ENCODE results near the gene RSPRY1.

DNA sequence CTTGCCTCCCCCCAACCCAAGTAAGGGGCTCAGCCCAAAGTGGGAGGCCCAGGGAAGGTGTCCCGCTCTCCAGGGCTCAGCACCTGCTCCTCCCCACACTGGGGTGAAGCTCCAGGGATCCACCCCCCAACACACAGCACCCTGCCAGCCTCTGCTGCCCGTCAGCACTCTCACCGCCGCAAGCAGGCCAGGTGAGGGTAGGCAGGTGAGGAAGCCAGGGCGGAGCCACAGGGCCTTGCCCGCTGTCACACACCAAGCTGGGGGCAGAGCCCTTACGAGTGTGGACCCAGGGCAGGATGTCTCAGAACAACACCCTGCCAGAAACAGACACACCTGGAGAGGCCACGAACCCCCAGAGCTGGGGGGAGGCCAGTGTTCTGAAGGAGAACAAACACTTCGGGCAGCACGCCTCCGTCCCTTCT, 78.8 kb downstream of the RSPRY1 start:
- no peak for TF ChIP-seq POLR2A (IDR thresholded peaks at IDR 0.05)
- TF ChIP-seq, protein P1, sequence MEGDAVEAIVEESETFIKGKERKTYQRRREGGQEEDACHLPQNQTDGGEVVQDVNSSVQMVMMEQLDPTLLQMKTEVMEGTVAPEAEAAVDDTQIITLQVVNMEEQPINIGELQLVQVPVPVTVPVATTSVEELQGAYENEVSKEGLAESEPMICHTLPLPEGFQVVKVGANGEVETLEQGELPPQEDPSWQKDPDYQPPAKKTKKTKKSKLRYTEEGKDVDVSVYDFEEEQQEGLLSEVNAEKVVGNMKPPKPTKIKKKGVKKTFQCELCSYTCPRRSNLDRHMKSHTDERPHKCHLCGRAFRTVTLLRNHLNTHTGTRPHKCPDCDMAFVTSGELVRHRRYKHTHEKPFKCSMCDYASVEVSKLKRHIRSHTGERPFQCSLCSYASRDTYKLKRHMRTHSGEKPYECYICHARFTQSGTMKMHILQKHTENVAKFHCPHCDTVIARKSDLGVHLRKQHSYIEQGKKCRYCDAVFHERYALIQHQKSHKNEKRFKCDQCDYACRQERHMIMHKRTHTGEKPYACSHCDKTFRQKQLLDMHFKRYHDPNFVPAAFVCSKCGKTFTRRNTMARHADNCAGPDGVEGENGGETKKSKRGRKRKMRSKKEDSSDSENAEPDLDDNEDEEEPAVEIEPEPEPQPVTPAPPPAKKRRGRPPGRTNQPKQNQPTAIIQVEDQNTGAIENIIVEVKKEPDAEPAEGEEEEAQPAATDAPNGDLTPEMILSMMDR (IDR thresholded peaks at IDR 0.05), result no peak

Measured in adrenal gland (tissue), 5 donors.